Activated B cell treated with CpG ODN at 0.5 μM for 24 hours (primary cell): ENCODE measurements around the gene CDH11. TPM values are rescaled to one million over a fixed set of nuclear protein-coding genes. Genes with fewer than 3 reads are reported as not detected.

Source experiments
- ATAC-seq: fragments of 200-7000 bp; cut with Tn5 transposase; one replicate; pipeline ENCODE4 v1.10.0; 2021; ENCODE audit warnings: low read depth, mild to moderate bottlenecking, moderate library complexity
- CTCF ChIA-PET: fragments of 350-600 bp; sonication (Branson Sonifier 250); formaldehyde crosslinking; loops from one replicate; lab custom pipeline; 2021; ENCODE audit warnings: antibody characterized with exemption; lab: Charles Lee
- POLR2A ChIA-PET: fragments of 350-600 bp; sonication (Branson Sonifier 250); formaldehyde crosslinking; loops from one replicate; lab custom pipeline; 2021; ENCODE audit warnings: antibody characterized with exemption; lab: Charles Lee
- DNase-seq: peaks from one replicate; pipeline ENCODE4 v3.0.0; 2022
- H3K27ac Mint-ChIP-seq: one replicate; pipeline ENCODE4 v1.8.0; 2020; ENCODE audit warnings: mixed read lengths
- H3K27me3 Mint-ChIP-seq: one replicate; pipeline ENCODE4 v1.8.0; 2021; ENCODE audit warnings: mixed read lengths
- H3K36me3 Mint-ChIP-seq: one replicate; pipeline ENCODE4 v1.8.0; 2021; ENCODE audit warnings: low read depth, mixed read lengths
- H3K4me1 Mint-ChIP-seq: one replicate; pipeline ENCODE4 v1.8.0; 2021; ENCODE audit warnings: mixed read lengths
- H3K4me3 Mint-ChIP-seq: one replicate; pipeline ENCODE4 v1.8.0; 2020; ENCODE audit warnings: mild to moderate bottlenecking, mixed read lengths
- H3K9me3 Mint-ChIP-seq: one replicate; pipeline ENCODE4 v1.8.0; 2020; ENCODE audit warnings: mixed read lengths
- intact Hi-C: fragments of 100-400 bp; cut with micrococcal nuclease; formaldehyde crosslinking; loops from one replicate; pipeline ENCODE4 v1.15.1; 2024
- total RNA-seq: library from RNA; stranded (reverse); gene quantifications from 2 replicates; pipeline ENCODE4 v1.2.3, GENCODE V29; 2022
- TF ChIP-seq, protein P1 (sequence below): fragments of 200-600 bp; IDR thresholded peaks from one replicate; pipeline ENCODE4 v1.8.0; 2022; ENCODE audit warnings: antibody characterized with exemption, mild to moderate bottlenecking

Gene CDH11
- total RNA-seq, 1 donor from 2014 or later = not detected

DNA sequence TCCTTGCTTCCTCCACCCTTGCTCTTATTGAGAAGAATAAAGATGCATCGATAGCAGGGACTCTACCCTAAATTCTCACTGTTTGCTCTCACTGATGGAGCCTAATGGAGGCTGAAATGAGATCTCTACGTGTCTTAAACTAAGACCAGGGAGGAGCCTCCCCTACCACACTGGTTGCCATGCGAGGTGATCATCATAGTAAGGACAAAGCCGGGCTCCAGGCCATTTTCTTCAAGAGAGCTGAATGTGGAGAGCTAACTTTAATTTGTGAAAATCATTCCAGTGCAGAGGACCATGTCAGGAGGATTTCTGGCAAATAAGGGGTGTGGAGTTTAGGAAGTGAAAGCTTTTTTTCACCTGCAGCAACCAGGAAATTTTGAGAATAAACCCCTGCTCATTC lies 5.6 kb downstream of the CDH11 start:
- TF ChIP-seq, protein P1, sequence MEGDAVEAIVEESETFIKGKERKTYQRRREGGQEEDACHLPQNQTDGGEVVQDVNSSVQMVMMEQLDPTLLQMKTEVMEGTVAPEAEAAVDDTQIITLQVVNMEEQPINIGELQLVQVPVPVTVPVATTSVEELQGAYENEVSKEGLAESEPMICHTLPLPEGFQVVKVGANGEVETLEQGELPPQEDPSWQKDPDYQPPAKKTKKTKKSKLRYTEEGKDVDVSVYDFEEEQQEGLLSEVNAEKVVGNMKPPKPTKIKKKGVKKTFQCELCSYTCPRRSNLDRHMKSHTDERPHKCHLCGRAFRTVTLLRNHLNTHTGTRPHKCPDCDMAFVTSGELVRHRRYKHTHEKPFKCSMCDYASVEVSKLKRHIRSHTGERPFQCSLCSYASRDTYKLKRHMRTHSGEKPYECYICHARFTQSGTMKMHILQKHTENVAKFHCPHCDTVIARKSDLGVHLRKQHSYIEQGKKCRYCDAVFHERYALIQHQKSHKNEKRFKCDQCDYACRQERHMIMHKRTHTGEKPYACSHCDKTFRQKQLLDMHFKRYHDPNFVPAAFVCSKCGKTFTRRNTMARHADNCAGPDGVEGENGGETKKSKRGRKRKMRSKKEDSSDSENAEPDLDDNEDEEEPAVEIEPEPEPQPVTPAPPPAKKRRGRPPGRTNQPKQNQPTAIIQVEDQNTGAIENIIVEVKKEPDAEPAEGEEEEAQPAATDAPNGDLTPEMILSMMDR = no peak
- Mint-ChIP-seq H3K36me3 (no peaks in the 10 kb centered on the region), H3K4me3 (no peak overlapping the region), H3K27me3 (peaks cover 16% of the 10 kb centered on the region), H3K9me3 (no peaks in the 10 kb centered on the region), H3K4me1 (no peaks in the 10 kb centered on the region), H3K27ac (no peak overlapping the region)
- CTCF ChIA-PET = interaction anchor here (0.6 kb wide), 1 partner anchor 10 kb away, joined by 3 read pairs; no protein-coding TSS in a partner anchor
- ATAC-seq (no peak), DNase-seq (no peak)
- intact Hi-C loops = loop anchor here (5.0 kb wide), 1 partner anchor 206 kb away; no protein-coding TSS in a partner anchor
- POLR2A ChIA-PET = no interaction called here

DNA sequence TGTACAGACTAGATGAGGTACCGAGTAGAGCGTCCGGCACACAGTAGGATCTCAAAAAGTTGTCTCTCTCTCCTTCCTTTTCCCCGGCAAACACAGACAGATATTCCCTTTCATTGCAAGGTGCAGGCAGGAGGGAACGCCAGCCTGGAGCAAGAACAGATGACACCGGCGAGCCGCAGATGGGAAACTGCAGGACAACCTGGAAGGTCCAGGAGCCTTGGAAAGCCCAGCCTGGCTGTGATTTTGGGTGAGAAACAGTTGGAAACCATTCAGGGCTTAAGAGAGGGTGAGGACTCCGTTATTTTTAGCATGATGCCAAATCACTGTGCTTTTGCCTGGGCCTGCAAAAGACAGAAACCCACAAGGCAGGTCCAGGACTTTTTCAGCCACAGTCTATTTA lies 7.3 kb downstream of the CDH11 start:
- POLR2A ChIA-PET = no interaction called here

DNA sequence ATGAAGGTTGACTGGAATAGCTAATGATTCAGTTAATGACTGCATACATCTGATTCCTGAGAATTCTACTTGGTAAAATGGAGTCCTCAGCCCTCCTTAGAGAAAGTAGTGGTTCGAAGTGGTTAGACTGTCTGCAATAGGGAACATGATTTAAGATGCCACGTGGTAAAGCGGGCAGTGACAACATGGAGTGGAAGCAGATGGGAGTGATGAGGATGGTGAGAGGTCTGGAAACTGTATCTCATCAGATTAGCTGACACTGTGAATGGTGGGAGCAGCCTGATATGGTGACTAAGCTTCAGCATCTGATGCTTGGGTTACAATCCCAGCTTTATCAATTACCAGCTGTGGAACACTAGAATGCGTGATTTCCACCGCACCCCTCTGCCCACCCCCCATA lies 8.4 kb downstream of the CDH11 start:
- no peak for DNase-seq
- intact Hi-C loops = no loop called here
- TF ChIP-seq, protein P1 = no peak
- no peak overlapping the region for H3K27ac Mint-ChIP-seq
- POLR2A ChIA-PET = no interaction called here
- no peaks in the 10 kb centered on the region for H3K9me3 Mint-ChIP-seq
- no peaks in the 10 kb centered on the region for H3K4me1 Mint-ChIP-seq
- H3K4me3 Mint-ChIP-seq = no peak overlapping the region
- no peaks in the 10 kb centered on the region for H3K27me3 Mint-ChIP-seq
- CTCF ChIA-PET = no interaction called here
- ATAC-seq = no peak
- no peaks in the 10 kb centered on the region for H3K36me3 Mint-ChIP-seq

More for the DNA sequence above, 7.3 kb downstream of the CDH11 start:
- ATAC-seq (no peak), DNase-seq (no peak)
- TF ChIP-seq, protein P1 = no peak
- intact Hi-C loops = no loop called here
- Mint-ChIP-seq H3K4me3 (no peak overlapping the region), H3K4me1 (no peaks in the 10 kb centered on the region), H3K27me3 (peaks cover 8% of the 10 kb centered on the region), H3K36me3 (no peaks in the 10 kb centered on the region), H3K9me3 (no peaks in the 10 kb centered on the region), H3K27ac (no peak overlapping the region)
- CTCF ChIA-PET = no interaction called here

DNA sequence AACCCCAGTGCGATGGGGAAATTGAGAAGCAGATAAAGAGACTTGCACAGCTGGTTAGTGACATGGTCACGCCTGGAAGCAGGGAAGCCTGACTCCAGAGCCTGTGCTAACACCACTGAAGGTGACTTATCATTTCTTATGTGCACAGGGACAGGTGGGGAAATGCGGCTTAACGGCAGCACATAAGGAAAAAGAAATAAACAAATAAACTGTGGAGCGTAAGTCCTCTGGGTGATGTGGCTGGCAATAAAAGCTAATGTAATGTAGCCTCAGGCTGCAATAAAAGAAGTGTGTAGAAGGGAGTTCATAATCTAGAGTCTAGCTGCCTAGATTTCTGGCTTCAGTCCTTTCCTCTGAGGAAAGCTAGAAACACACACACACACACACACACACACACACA lies 10.6 kb downstream of the CDH11 start:
- TF ChIP-seq, protein P1 = no peak
- H3K36me3 Mint-ChIP-seq = no peaks in the 10 kb centered on the region
- DNase-seq (no peak), ATAC-seq (no peak)
- intact Hi-C loops = no loop called here
- CTCF ChIA-PET = no interaction called here
- POLR2A ChIA-PET = no interaction called here
- H3K27ac Mint-ChIP-seq = no peak overlapping the region
- H3K4me3 Mint-ChIP-seq = no peak overlapping the region
- H3K27me3 Mint-ChIP-seq = no peaks in the 10 kb centered on the region
- H3K4me1 Mint-ChIP-seq = no peaks in the 10 kb centered on the region
- H3K9me3 Mint-ChIP-seq = no peaks in the 10 kb centered on the region

DNA sequence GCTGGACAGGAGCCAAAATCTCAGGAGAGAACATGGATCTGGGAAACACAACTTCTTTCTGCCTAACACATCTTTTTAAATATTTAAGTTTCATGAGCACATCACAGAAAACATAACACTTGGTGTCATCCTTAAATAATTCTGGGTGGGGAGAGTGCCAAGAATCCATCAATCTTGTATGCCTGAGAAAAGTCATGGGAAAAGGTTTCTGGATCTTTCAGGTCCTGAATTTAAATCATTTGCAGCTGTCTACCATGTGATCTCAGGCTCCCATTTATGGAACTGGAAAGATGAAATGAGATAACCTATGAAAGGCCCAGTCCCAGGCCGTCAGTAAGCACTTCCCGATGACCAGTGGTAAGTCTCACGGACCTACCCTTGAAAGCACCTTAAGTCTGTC lies 15.1 kb downstream of the CDH11 start:
- TF ChIP-seq, protein P1 = no peak
- no peak overlapping the region for H3K27ac Mint-ChIP-seq
- POLR2A ChIA-PET = no interaction called here
- intact Hi-C loops = no loop called here
- ATAC-seq (no peak), DNase-seq (no peak)
- CTCF ChIA-PET = no interaction called here
- no peaks in the 10 kb centered on the region for H3K9me3 Mint-ChIP-seq
- no peaks in the 10 kb centered on the region for H3K4me1 Mint-ChIP-seq
- H3K4me3 Mint-ChIP-seq = no peak overlapping the region
- no peaks in the 10 kb centered on the region for H3K27me3 Mint-ChIP-seq
- no peaks in the 10 kb centered on the region for H3K36me3 Mint-ChIP-seq
